Natural killer cell (primary cell): ENCODE measurements around the gene PSD. TPM values are rescaled to one million over a fixed set of nuclear protein-coding genes. Genes with fewer than 3 reads are reported as not detected.

Experiments
- ATAC-seq, 3 donors: fragments of 150-1000 bp in 2 of 3; fragments of 200-7000 bp in 1 of 3; cut with Tn5 transposase; 1 replicate in 1 of 3; 2 replicates in 2 of 3; pipeline ENCODE4 v1.10.0; 2021; ENCODE audit warnings: mild to moderate bottlenecking in 2 of 3, moderate library complexity in 2 of 3
- DNase-seq, 2 donors: peaks; one replicate each; pipeline versions ENCODE4 v3.0.0 to v3.0.0-alpha.2; 2013 to 2021; ENCODE audit warnings: mixed read lengths in 1 of 2
- H3K27ac ChIP-seq: one replicate; pipeline ENCODE4 v1.5.1; 2013; ENCODE audit warnings: mild to moderate bottlenecking, low read length
- H3K27me3 ChIP-seq: one replicate; pipeline ENCODE4 v1.6.1; 2013; ENCODE audit warnings: low read length; ENCODE audit not compliant: control insufficient read depth, insufficient read depth
- H3K36me3 ChIP-seq: one replicate; pipeline ENCODE4 v1.6.1; 2013; ENCODE audit warnings: low read length; ENCODE audit not compliant: control insufficient read depth, insufficient read depth
- H3K4me1 ChIP-seq: one replicate; pipeline ENCODE4 v1.6.1; 2013; ENCODE audit warnings: low read length; ENCODE audit not compliant: control insufficient read depth, insufficient read depth
- H3K4me3 ChIP-seq: one replicate; pipeline ENCODE4 v1.5.1; 2013; ENCODE audit warnings: low read length
- H3K9me3 ChIP-seq: one replicate; pipeline ENCODE4 v1.6.1; 2013; ENCODE audit warnings: low read length; ENCODE audit not compliant: control insufficient read depth, insufficient read depth
- H3K27ac Mint-ChIP-seq, 2 donors: one replicate each; pipeline ENCODE4 v1.8.0; 2022; ENCODE audit warnings: mild to moderate bottlenecking in 2 of 2, mixed read lengths in 2 of 2, moderate library complexity in 1 of 2
- H3K27me3 Mint-ChIP-seq, 2 donors: one replicate each; pipeline ENCODE4 v1.8.0; 2022; ENCODE audit warnings: low read depth in 2 of 2, mixed read lengths in 2 of 2
- H3K36me3 Mint-ChIP-seq: one replicate; pipeline ENCODE4 v1.8.0; 2022; ENCODE audit warnings: mixed read lengths
- H3K4me1 Mint-ChIP-seq, 2 donors: one replicate each; pipeline ENCODE4 v1.8.0; 2022; ENCODE audit warnings: mixed read lengths in 2 of 2
- H3K4me3 Mint-ChIP-seq: one replicate; pipeline ENCODE4 v1.8.0; 2022; ENCODE audit warnings: mild to moderate bottlenecking, moderate library complexity, mixed read lengths
- H3K9me3 Mint-ChIP-seq, 2 donors: one replicate each; pipeline ENCODE4 v1.8.0; 2022; ENCODE audit warnings: mixed read lengths in 2 of 2
- WGBS: methylation state at CpG from one replicate; pipeline ENCODE4 v1.1.7; 2013; ENCODE audit warnings: missing lambda C conversion rate; ENCODE audit not compliant: insufficient coverage; 5-methylcytosine and 5-hydroxymethylcytosine counted together
- intact Hi-C: fragments of 100-400 bp; cut with micrococcal nuclease; formaldehyde crosslinking; loops from one replicate; pipeline ENCODE4 v1.14.2; 2022
- total RNA-seq, 4 donors: library from RNA; stranded (reverse); fragments of 120-200 nt in 1 of 4; gene quantifications; one replicate each; pipeline versions ENCODE4 v1.2.3 to v1.2.4, GENCODE V29; 2013 to 2022
- TF ChIP-seq, protein P1 (sequence below): fragments of 200-600 bp; IDR thresholded peaks from one replicate; pipeline ENCODE4 v1.8.0; 2022; ENCODE audit warnings: antibody characterized with exemption

PSD gene
- total RNA-seq, 3 donors from 2014 or later (not counting 1 experiment from before 2014, with no cell fraction given): 1.9 to 2.4 (median 2.1) TPM

GRCh38 chr10:102382871-102383270 is 35.7 kb downstream of the PSD start:
- DNase-seq (no peak), ATAC-seq (no peak)
- H3K27me3 Mint-ChIP-seq: no peaks in the 10 kb centered on the region
- TF ChIP-seq, protein P1, sequence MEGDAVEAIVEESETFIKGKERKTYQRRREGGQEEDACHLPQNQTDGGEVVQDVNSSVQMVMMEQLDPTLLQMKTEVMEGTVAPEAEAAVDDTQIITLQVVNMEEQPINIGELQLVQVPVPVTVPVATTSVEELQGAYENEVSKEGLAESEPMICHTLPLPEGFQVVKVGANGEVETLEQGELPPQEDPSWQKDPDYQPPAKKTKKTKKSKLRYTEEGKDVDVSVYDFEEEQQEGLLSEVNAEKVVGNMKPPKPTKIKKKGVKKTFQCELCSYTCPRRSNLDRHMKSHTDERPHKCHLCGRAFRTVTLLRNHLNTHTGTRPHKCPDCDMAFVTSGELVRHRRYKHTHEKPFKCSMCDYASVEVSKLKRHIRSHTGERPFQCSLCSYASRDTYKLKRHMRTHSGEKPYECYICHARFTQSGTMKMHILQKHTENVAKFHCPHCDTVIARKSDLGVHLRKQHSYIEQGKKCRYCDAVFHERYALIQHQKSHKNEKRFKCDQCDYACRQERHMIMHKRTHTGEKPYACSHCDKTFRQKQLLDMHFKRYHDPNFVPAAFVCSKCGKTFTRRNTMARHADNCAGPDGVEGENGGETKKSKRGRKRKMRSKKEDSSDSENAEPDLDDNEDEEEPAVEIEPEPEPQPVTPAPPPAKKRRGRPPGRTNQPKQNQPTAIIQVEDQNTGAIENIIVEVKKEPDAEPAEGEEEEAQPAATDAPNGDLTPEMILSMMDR: no peak
- no peaks in the 10 kb centered on the region for H3K9me3 Mint-ChIP-seq
- Histone ChIP-seq H3K4me3 (no peak overlapping the region), H3K27ac (no peak overlapping the region), H3K9me3 (no peaks in the 10 kb centered on the region), H3K36me3 (peaks cover 39% of the 10 kb centered on the region), H3K27me3 (no peaks in the 10 kb centered on the region), H3K4me1 (no peaks in the 10 kb centered on the region)
- no peak overlapping the region for H3K4me3 Mint-ChIP-seq
- intact Hi-C loops: no loop called here
- no peaks in the 10 kb centered on the region for H3K36me3 Mint-ChIP-seq
- 97% methylated on average over 8 of the region's 8 CpGs for WGBS
- H3K27ac Mint-ChIP-seq: no peak overlapping the region
- no peaks in the 10 kb centered on the region for H3K4me1 Mint-ChIP-seq

- H3K4me1 Mint-ChIP-seq: no peaks in the 10 kb centered on the region
- no peak overlapping the region for H3K4me3 Mint-ChIP-seq
- H3K4me3 ChIP-seq: no peak overlapping the region
- intact Hi-C loops: no loop called here
- 97% methylated on average over 9 of the region's 9 CpGs for WGBS
- peaks cover 41% of the 10 kb centered on the region for H3K36me3 ChIP-seq
- TF ChIP-seq, protein P1: no peak
- H3K36me3 Mint-ChIP-seq: no peaks in the 10 kb centered on the region
- no peak overlapping the region for H3K27ac Mint-ChIP-seq
- no peaks in the 10 kb centered on the region for H3K4me1 ChIP-seq
- DNase-seq (no peak), ATAC-seq (no peak)
- H3K27me3 Mint-ChIP-seq: no peaks in the 10 kb centered on the region
- H3K9me3 ChIP-seq: no peaks in the 10 kb centered on the region
- no peaks in the 10 kb centered on the region for H3K9me3 Mint-ChIP-seq
- no peak overlapping the region for H3K27ac ChIP-seq
- H3K27me3 ChIP-seq: no peaks in the 10 kb centered on the region
Measured at GRCh38 chr10:102381983-102382382, 36.6 kb downstream of the PSD start.

GRCh38 chr10:102379383-102379782 is 39.2 kb downstream of the PSD start:
- WGBS: 98% methylated on average over 6 of the region's 6 CpGs
- H3K27me3 ChIP-seq: no peaks in the 10 kb centered on the region
- no peak overlapping the region for H3K27ac ChIP-seq
- intact Hi-C loops: no loop called here
- Mint-ChIP-seq H3K27ac (no peak overlapping the region), H3K9me3 (no peaks in the 10 kb centered on the region), H3K36me3 (no peaks in the 10 kb centered on the region), H3K27me3 (no peaks in the 10 kb centered on the region), H3K4me1 (no peaks in the 10 kb centered on the region), H3K4me3 (no peak overlapping the region)
- TF ChIP-seq, protein P1: no peak
- peaks cover 60% of the 10 kb centered on the region for H3K36me3 ChIP-seq
- DNase-seq: no peak
- no peak overlapping the region for H3K4me3 ChIP-seq
- H3K4me1 ChIP-seq: no peaks in the 10 kb centered on the region
- no peak for ATAC-seq
- no peaks in the 10 kb centered on the region for H3K9me3 ChIP-seq

- H3K27ac Mint-ChIP-seq: no peak overlapping the region
Measured at GRCh38 chr10:102376901-102377300, 41.7 kb downstream of the PSD start.

More at GRCh38 chr10:102376901-102377300, 41.7 kb downstream of the PSD start:
- no peaks in the 10 kb centered on the region for H3K27me3 ChIP-seq
- WGBS: 97% methylated on average over 11 of the region's 12 CpGs
- no peak overlapping the region for H3K4me3 ChIP-seq
- no peaks in the 10 kb centered on the region for H3K4me1 ChIP-seq
- no peaks in the 10 kb centered on the region for H3K36me3 Mint-ChIP-seq
- no peak overlapping the region for H3K4me3 Mint-ChIP-seq
- no peaks in the 10 kb centered on the region for H3K4me1 Mint-ChIP-seq
- TF ChIP-seq, protein P1: no peak
- no peaks in the 10 kb centered on the region for H3K9me3 Mint-ChIP-seq
- no peak for ATAC-seq
- DNase-seq: no peak
- H3K27me3 Mint-ChIP-seq: no peaks in the 10 kb centered on the region
- intact Hi-C loops: no loop called here
- H3K36me3 ChIP-seq: peaks cover 69% of the 10 kb centered on the region
- H3K9me3 ChIP-seq: no peaks in the 10 kb centered on the region
- H3K27ac ChIP-seq: no peak overlapping the region
